HG03135 (cell line): Measurements from ENCODE around the gene BABAM2.

Source experiments
- ATAC-seq: cut with Tn5 transposase; IDR thresholded peaks from one replicate; pipeline ENCODE4 v1.9.1; 2021; ENCODE audit warnings: mild to moderate bottlenecking, moderate library complexity; ENCODE audit not compliant: unreplicated experiment

BABAM2 gene

DNA sequence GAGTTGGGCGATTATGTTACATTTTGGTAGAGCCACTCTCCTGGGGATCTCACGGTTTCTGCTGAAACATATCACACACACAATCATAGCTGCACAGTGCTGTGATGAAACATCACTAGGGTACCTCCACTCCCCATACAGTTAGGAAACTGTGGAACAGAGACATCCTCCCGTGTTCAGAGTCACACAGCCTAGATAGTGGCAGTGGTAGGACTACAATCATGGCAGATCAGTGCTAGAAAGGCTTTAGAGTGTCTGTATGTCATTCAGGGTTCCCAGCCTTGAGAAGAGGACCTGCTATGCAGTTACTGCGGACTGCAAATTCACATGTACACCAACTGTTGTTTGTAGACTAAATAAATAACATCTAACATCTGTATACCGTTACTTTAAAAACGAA, 291.8 kb downstream of the BABAM2 start:
- no peak for ATAC-seq

DNA sequence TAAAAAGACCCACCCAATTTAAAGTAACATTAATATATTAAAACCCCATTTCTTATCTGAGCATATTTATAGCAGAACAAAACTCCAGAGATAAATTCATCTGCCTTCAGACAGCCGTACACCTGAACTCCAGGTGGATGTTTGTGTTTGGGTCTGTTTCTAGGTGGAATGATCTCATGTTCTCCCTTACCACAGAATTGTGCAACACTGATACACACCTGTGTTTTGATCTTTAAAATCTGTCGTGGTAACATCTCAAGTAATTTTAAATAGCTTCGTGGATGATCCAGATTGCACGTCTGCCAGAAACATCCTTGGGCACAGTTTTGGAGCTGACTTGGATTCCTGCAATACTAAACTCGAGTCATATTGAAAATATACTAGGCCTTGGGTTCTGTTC, 294.6 kb downstream of the BABAM2 start:
- no peak for ATAC-seq

GRCh38 chr2:28185891-28186290, 295.4 kb downstream of the BABAM2 start:
- no peak for ATAC-seq

- ATAC-seq, result no peak
Measured at GRCh38 chr2:28187186-28187585, 296.7 kb downstream of the BABAM2 start.

DNA sequence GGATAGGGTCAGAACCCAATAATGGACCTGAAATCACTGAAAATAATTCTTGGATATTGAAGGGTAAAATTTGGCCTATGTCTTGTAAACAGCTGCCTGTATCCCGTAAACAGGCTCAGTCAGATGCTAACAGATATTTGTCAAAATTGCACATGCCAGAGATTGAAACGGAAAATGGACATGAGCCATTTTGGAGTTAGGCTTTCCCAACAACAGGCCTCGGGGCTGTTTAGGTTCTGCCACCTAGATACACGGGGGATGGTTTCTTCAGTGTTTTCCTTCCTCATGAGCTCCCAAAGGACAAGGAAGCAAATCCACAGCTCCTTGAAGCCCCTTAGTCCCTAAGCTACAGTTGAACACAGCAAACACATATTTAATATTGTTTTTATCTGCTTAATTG, 297.9 kb downstream of the BABAM2 start:
- ATAC-seq, result no peak

DNA sequence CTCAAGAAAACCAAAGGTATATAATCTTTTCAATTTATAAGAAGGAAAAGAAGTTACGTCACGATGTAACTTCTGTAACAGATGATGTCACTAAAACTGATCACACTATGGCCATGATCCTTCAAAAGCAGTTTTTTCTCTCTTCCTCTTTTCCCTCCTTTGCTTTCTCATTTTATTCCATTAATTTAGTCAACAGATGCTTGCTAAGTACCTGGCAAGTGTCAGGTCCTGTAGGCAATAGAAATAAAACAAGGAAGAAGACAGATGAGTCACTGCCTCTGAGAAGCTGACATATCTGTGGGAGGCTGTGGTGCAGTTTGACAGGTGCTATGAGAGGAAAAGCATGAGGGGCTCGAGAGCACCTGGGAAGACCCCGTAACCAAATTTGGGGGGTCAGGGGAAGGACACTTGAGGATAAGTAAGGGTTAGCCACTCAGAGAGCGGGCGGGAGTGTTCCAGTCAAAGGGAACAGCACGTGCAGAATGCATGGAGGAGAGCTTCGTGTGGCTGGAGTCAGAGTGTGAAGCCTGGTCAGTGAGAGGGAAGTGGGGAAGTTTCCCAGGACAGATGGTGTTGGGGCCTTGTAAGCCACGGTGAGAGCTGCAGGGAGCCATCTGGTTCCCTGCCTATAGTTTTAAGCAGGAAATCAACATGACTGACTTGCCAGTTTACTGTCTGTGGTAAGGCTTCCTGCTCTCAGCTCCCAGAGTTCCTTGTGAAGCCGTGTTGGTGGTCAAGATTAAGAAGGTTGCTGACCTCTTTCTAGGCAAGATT, 303.3 kb downstream of the BABAM2 start:
- ATAC-seq, result no peak

- ATAC-seq, result no peak
Measured at GRCh38 chr2:28199995-28200679, 309.6 kb downstream of the BABAM2 start.

- no peak for ATAC-seq
Measured at GRCh38 chr2:28201671-28202180, 311.2 kb downstream of the BABAM2 start.

GRCh38 chr2:28202719-28203118, 312.2 kb downstream of the BABAM2 start:
- no peak for ATAC-seq

- no peak for ATAC-seq
Measured at GRCh38 chr2:28206762-28207161, 316.2 kb downstream of the BABAM2 start.

DNA sequence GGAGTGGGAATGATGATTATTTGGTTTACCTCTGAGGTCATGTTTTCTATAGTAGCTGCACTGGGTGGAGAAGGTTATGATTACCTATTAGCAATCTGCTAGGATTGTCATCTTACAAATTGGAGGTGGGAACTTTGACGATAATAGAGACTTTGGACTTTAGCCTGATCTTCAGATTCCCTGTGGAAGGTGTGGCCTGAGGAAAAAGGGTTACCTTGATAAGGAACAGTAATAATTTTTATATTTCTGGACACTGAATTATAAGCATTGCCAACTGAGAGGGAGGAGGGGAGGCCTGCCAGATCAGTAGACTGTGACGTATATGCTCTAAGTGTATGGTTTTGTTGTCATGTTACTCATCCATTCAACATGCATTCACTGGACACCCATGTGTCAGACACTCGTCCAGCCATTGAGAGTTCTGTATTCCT, 318.7 kb downstream of the BABAM2 start:
- ATAC-seq, result no peak

- no peak for ATAC-seq
Measured at GRCh38 chr2:28209864-28210263, 319.3 kb downstream of the BABAM2 start.

GRCh38 chr2:28210535-28210934, 320.0 kb downstream of the BABAM2 start:
- no peak for ATAC-seq

- ATAC-seq, result no peak
Measured at GRCh38 chr2:28216331-28216730, 325.8 kb downstream of the BABAM2 start.

DNA sequence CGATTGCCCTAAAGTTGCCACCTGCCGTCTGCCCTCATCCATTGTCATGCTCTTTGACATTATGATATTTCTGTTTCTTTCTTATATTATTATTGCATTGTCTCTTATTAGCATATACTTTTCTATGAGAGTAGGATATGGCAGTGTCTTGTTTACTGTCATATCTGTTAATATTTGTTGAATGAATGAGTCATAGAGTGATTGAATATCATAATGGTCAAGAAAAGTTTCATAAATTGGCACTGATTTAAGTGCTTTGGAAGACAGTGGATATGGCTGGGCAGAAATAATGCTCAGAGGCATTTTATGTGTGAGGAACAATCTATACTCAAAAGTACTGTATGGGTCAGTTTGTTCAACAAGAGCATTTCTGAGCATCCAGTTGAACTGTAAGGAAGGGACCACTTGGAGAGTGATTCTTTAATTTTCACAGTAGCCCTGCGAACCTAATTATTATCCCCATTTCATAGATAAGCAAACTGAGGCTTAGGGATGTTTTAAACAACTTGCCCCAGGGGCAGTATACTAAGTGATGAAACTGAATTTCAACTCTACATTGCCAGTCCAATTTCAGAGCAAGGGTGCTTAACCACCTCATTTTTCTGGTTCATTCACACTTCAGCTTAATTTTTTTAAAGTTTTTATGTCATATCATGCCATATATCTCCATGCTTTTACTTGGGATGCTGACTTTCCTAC, 326.7 kb downstream of the BABAM2 start:
- ATAC-seq, result no peak

DNA sequence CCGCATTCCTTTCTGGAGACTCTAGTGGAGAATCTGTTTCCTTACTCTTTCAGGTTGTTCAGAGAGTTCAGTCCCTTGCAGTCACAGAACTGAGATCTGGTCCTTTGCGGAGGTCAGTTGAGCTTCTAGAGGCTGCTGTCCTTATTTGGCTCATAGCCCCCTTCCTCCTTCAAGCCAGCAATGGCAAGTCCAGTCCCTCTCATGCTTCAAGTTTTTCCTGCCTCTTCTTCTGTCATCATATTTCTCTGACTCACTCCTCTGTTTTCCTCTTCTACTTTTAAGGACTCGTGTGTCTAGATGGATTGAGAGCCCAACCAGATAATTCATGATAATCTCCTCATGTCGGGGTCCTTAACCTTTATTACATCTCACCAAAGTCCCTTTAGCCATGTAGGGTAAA, 328.6 kb downstream of the BABAM2 start:
- no peak for ATAC-seq

DNA sequence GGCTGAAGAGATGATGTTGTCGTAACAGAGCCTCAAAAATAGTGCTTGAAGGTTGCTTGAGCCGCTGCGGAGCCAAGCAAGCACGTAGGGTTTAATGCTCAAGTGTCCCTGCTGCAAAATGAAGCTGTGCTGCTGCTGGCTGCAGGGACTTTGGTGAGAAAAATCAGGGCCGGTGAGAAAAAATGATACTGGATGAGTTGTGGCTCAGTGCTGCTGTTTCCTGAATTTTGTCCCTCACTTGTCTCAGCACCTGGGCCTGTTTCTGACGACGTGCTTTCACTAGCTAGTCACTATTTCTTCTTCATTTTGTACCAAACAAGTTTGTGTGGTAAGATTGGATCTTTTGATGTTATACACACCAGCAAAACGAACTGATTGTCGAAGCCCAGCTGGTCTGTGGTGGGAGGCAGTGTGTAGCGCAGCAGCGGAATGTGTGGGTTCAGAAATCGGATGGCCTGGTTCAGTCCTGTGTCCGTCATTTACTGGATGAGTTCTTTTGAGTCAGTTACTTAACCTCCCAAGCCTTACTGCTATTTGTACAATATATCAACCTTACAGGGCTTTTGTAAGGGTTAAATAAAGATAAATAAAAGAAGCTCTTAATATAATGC, 329.3 kb downstream of the BABAM2 start:
- ATAC-seq, result no peak

GRCh38 chr2:28224648-28225472, 334.3 kb downstream of the BABAM2 start:
- no peak for ATAC-seq

DNA sequence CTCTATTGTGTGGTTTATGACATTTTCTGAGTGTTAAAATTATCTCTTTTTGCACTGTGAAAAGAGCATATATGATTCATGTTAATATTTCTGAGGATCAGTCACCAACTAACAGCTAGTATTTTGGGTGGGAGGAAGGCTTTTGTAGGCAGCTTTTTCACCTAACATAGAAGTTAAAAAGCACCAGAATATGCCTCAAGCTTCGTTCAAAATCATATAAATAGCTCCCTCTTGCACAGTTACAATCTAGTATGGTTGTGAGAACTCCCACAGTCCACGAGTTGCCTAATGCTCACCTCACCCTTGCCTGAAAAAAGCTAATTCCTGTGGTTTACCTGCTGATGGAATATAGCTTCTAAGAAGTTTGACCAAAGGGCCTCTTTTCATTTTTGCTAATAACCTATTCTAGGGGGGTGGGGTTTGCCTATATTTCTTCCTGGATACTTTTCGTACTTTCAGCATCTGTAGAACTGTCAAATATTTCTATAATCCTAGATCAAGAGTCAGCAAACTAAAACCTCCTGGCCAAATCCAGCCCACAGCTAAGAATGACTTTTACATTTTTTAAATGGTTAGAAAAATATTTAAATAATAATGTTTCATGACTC, 335.0 kb downstream of the BABAM2 start:
- ATAC-seq, result no peak

DNA sequence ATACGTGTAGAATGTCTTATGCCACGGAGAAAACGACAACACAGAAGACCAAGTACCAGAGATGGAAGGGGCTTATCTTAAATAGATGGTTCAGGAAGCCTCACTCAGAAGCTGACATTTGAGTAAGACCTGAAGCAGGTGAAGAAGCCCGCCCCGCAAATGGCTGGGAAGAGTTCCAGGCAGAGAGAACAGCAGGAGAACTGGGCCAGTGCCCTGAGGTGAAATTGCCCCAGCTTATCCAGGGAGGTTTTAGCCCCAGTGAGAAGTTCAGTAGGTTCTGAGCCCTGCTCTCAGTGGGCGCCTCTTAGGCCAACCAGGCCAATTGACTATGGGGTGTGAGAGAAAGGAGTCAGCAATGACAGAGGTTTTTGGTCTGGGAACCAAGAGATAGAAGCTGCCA, 336.0 kb downstream of the BABAM2 start:
- ATAC-seq, result no peak
